PC-3 (cell line): ENCODE results near the gene TOMM34. TPM values are rescaled to one million over a fixed set of nuclear protein-coding genes. Genes with fewer than 3 reads are reported as not detected.

Experiments
- ATAC-seq: fragments of 200-7000 bp; cut with Tn5 transposase; 2 replicates; pipeline ENCODE4 v1.9.1; 2020; ENCODE audit warnings: mild to moderate bottlenecking, moderate library complexity
- BruUV-seq: library from RNA; stranded (reverse); fragments of 400-500 nt; replicated peaks from 2 replicates; lab custom pipeline; 2021; lab: Mats Ljungman, UMichigan
- CTCF ChIA-PET: fragments of 300-600 bp; sonication (Branson Sonifier 250); formaldehyde crosslinking; loops from one replicate; lab custom pipeline; 2022; ENCODE audit warnings: antibody characterized with exemption; lab: Charles Lee
- POLR2A ChIA-PET: fragments of 300-600 bp; sonication (Branson Sonifier 250); formaldehyde crosslinking; loops from one replicate; lab custom pipeline; 2022; ENCODE audit warnings: antibody characterized with exemption; ENCODE audit not compliant: unreplicated experiment; lab: Charles Lee
- DNase-seq: peaks from one replicate; pipeline ENCODE4 v3.0.0-alpha.2; 2015
- H2AFZ ChIP-seq: fragments of 300-600 bp; sonication (generic); 2 replicates; pipeline ENCODE4 v1.6.0; 2016; ENCODE audit warnings: antibody characterized with exemption, low read length
- H3F3A ChIP-seq: fragments of 300-600 bp; sonication (generic); one replicate; pipeline ENCODE4 v1.6.0; 2017; ENCODE audit warnings: antibody characterized with exemption, low read length, control low read depth, mild to moderate bottlenecking; ENCODE audit not compliant: unreplicated experiment
- H3K27ac ChIP-seq: fragments of 300-600 bp; sonication (generic); 2 replicates; pipeline ENCODE4 v1.5.1; 2016; ENCODE audit warnings: mild to moderate bottlenecking, low read length
- H3K27me3 ChIP-seq: fragments of 300-600 bp; sonication (generic); 2 replicates; pipeline ENCODE4 v1.6.1; 2016; ENCODE audit warnings: low read length, mixed read lengths
- H3K36me3 ChIP-seq: fragments of 300-600 bp; sonication (generic); 2 replicates; pipeline ENCODE4 v1.6.1; 2016; ENCODE audit warnings: low read depth, mixed run types, low read length, mixed read lengths
- H3K4me1 ChIP-seq: fragments of 300-600 bp; sonication (generic); 2 replicates; pipeline ENCODE4 v1.5.1; 2016; ENCODE audit warnings: low read length; ENCODE audit not compliant: insufficient read depth
- H3K4me2 ChIP-seq: fragments of 300-600 bp; sonication (generic); 2 replicates; pipeline ENCODE4 v1.6.0; 2016; ENCODE audit warnings: low read length
- H3K4me3 ChIP-seq: fragments of 300-600 bp; sonication (generic); 2 replicates; pipeline ENCODE4 v1.5.1; 2016; ENCODE audit warnings: mild to moderate bottlenecking, low read length, mixed read lengths
- H3K79me2 ChIP-seq: fragments of 300-600 bp; sonication (generic); 2 replicates; pipeline ENCODE4 v1.6.1; 2017; ENCODE audit warnings: low read length, mixed read lengths
- H3K9ac ChIP-seq: fragments of 300-600 bp; sonication (generic); 2 replicates; pipeline ENCODE4 v1.6.0; 2016; ENCODE audit warnings: mild to moderate bottlenecking, low read length
- H3K9me2 ChIP-seq: fragments of 300-600 bp; sonication (generic); replicated peaks from 2 replicates; pipeline ENCODE4 v1.6.1; 2016; ENCODE audit warnings: mixed run types, low read length, mixed read lengths
- H3K9me3 ChIP-seq: fragments of 300-600 bp; sonication (generic); 2 replicates; pipeline ENCODE4 v1.6.1; 2016; ENCODE audit warnings: low read length, mixed read lengths
- H4K20me1 ChIP-seq: fragments of 300-600 bp; sonication (generic); 2 replicates; pipeline ENCODE4 v1.6.1; 2016; ENCODE audit warnings: low read length, mixed read lengths
- CTCF ChIP-seq: fragments of 300-600 bp; sonication (generic); conservative IDR thresholded peaks from 2 replicates; pipeline ENCODE4 v1.5.1; 2017; ENCODE audit warnings: antibody characterized with exemption, low read depth, mild to moderate bottlenecking, low read length
- EZH2 ChIP-seq: fragments of 300-600 bp; sonication (generic); IDR thresholded peaks from one replicate; pipeline ENCODE4 v1.6.1; 2017; ENCODE audit warnings: antibody characterized with exemption, mild to moderate bottlenecking, low read length; ENCODE audit not compliant: unreplicated experiment
- EZH2phosphoT487 ChIP-seq: fragments of 300-600 bp; sonication (generic); IDR thresholded peaks from 2 replicates; pipeline ENCODE4 v1.6.1; 2018; ENCODE audit warnings: mild to moderate bottlenecking, antibody characterized with exemption, low read length, borderline replicate concordance
- intact Hi-C: fragments of 100-400 bp; cut with micrococcal nuclease; formaldehyde crosslinking; loops from 2 replicates; pipeline ENCODE4 v1.9.0; 2023
- total RNA-seq: library from RNA; depleted of rRNA; stranded (reverse); fragments of >200 nt; gene quantifications from 2 replicates; pipeline ENCODE4 v1.2.3, GENCODE V29; 2014

The TOMM34 gene
- total RNA-seq, 1 experiment from 2014 or later, result 120 TPM

- H4K20me1 ChIP-seq, result no peaks in the 10 kb centered on the region
- no peak overlapping the region for H3K27ac ChIP-seq
- no peak for TF ChIP-seq CTCF
- no peak for TF ChIP-seq EZH2
- no peak for TF ChIP-seq EZH2phosphoT487
- no peaks in the 10 kb centered on the region for H3K79me2 ChIP-seq
- no TSS peak for BruUV-seq
- peaks cover 48% of the 10 kb centered on the region for H3K36me3 ChIP-seq
- no peak for ATAC-seq
- H3K4me3 ChIP-seq, result no peak overlapping the region
- CTCF ChIA-PET, result no interaction called here
- intact Hi-C loops, result no loop called here
- H3K9me2 ChIP-seq, result no peaks in the 10 kb centered on the region
- no peak for DNase-seq
- no peak overlapping the region for H3K4me2 ChIP-seq
- H3K9ac ChIP-seq, result no peak overlapping the region
- H2AFZ ChIP-seq, result no peak overlapping the region
- POLR2A ChIA-PET, result no interaction called here
- H3K4me1 ChIP-seq, result peaks cover 12% of the 10 kb centered on the region
- H3K27me3 ChIP-seq, result no peaks in the 10 kb centered on the region
- H3F3A ChIP-seq, result no peaks in the 10 kb centered on the region
- no peaks in the 10 kb centered on the region for H3K9me3 ChIP-seq
These were observed 37.0 kb upstream of the TOMM34 start for GRCh38 chr20:44997171-44997570.

- peak overlapping the region; percentile 31 for H3K27ac ChIP-seq
- intact Hi-C loops, result no loop called here
- ATAC-seq (peak; percentile 97), DNase-seq (peak; percentile 62)
- TF ChIP-seq CTCF, result no peak
- no peak for TF ChIP-seq EZH2
- no peak for TF ChIP-seq EZH2phosphoT487
- no peaks in the 10 kb centered on the region for H4K20me1 ChIP-seq
- CTCF ChIA-PET, result interaction anchor here (0.6 kb wide), 1 partner anchor 45 kb away, joined by 4 read pairs; no protein-coding TSS in a partner anchor
- H3K36me3 ChIP-seq, result peaks cover 41% of the 10 kb centered on the region
- BruUV-seq, result no TSS peak
- peaks cover 12% of the 10 kb centered on the region for H3K4me1 ChIP-seq
- no peak overlapping the region for H3K9ac ChIP-seq
- no peaks in the 10 kb centered on the region for H3K9me3 ChIP-seq
- no peaks in the 10 kb centered on the region for H3K9me2 ChIP-seq
- no peak overlapping the region for H3K4me3 ChIP-seq
- H3K27me3 ChIP-seq, result no peaks in the 10 kb centered on the region
- H3K79me2 ChIP-seq, result peaks cover 16% of the 10 kb centered on the region; the same call in 1 of the 2 replicates
- POLR2A ChIA-PET, result interaction anchor here (0.7 kb wide), 1 partner anchor 8 kb away, joined by 3 read pairs; no protein-coding TSS in a partner anchor
- no peak overlapping the region for H2AFZ ChIP-seq
- H3K4me2 ChIP-seq, result peak overlapping the region; percentile 52
- H3F3A ChIP-seq, result no peaks in the 10 kb centered on the region
These were observed 33.1 kb upstream of the TOMM34 start for GRCh38 chr20:44993343-44993742.

- CTCF ChIA-PET, result no interaction called here
- no peak overlapping the region for H3K27ac ChIP-seq
These were observed 30.8 kb upstream of the TOMM34 start for GRCh38 chr20:44990957-44991356.

More at GRCh38 chr20:44990957-44991356, 30.8 kb upstream of the TOMM34 start:
- POLR2A ChIA-PET, result no interaction called here
- Histone ChIP-seq H4K20me1 (no peaks in the 10 kb centered on the region), H3K9ac (no peak overlapping the region), H3K9me2 (no peaks in the 10 kb centered on the region), H3K79me2 (peaks cover 16% of the 10 kb centered on the region; the same call in 1 of the 2 replicates), H3K36me3 (peaks cover 28% of the 10 kb centered on the region), H3K9me3 (no peaks in the 10 kb centered on the region), H3K27me3 (no peaks in the 10 kb centered on the region), H2AFZ (no peak overlapping the region), H3K4me1 (peaks cover 12% of the 10 kb centered on the region), H3K4me2 (no peak overlapping the region), H3F3A (no peaks in the 10 kb centered on the region), H3K4me3 (no peak overlapping the region)
- intact Hi-C loops, result no loop called here
- no TSS peak for BruUV-seq
- ATAC-seq (no peak), DNase-seq (no peak)
- TF ChIP-seq CTCF, result no peak
- no peak for TF ChIP-seq EZH2phosphoT487
- no peak for TF ChIP-seq EZH2
